Stimulated activated CD8-positive, alpha-beta memory T cell treated with anti-CD3 and anti-CD28 coated beads, Interleukin-4, amount 100 ng/mL, for 4 hours (primary cell): ENCODE results near the gene BRICD5.

Experiments used
- DNase-seq, 2 donors: peaks; one replicate each; pipeline ENCODE4 v3.0.0-alpha.2; 2020; ENCODE audit warnings: low read depth in 2 of 2, low spot score in 1 of 2

BRICD5 gene

GRCh38 chr16:2199621-2200139 is 11.0 kb downstream of the BRICD5 start:
- DNase-seq, result no peak

- no peak for DNase-seq
Measured at GRCh38 chr16:2199095-2199494, 11.6 kb downstream of the BRICD5 start.

GRCh38 chr16:2198283-2198682 is 12.4 kb downstream of the BRICD5 start:
- no peak for DNase-seq

- DNase-seq, result no peak
Measured at GRCh38 chr16:2197765-2198164, 12.9 kb downstream of the BRICD5 start.

GRCh38 chr16:2196981-2197511 is 13.6 kb downstream of the BRICD5 start:
- no peak for DNase-seq

- no peak for DNase-seq
Measured at GRCh38 chr16:2196162-2196980, 14.3 kb downstream of the BRICD5 start, which contains the start of gene CASKIN1. Gene CASKIN1, minus strand, starts transcription at chr16:2196605. Its CDS starts 173 bp downstream, at chr16:2196432.

GRCh38 chr16:2195322-2196161 is 15.1 kb downstream of the BRICD5 start:
- no peak for DNase-seq

GRCh38 chr16:2194852-2195321 is 15.8 kb downstream of the BRICD5 start:
- peak in 1 of 2 donors; percentile 18 for DNase-seq

- DNase-seq, result no peak
Measured at GRCh38 chr16:2194166-2194834, 16.4 kb downstream of the BRICD5 start.

GRCh38 chr16:2191446-2191706 is 19.3 kb downstream of the BRICD5 start:
- DNase-seq, result no peak

GRCh38 chr16:2190659-2191445 is 19.8 kb downstream of the BRICD5 start:
- DNase-seq, result no peak

GRCh38 chr16:2190002-2190658 is 20.5 kb downstream of the BRICD5 start:
- DNase-seq, result no peak

GRCh38 chr16:2189252-2189893 is 21.3 kb downstream of the BRICD5 start:
- no peak for DNase-seq

GRCh38 chr16:2188395-2188794 is 22.3 kb downstream of the BRICD5 start:
- DNase-seq, result no peak

GRCh38 chr16:2187212-2187611 is 23.5 kb downstream of the BRICD5 start:
- no peak for DNase-seq

- no peak for DNase-seq
Measured at GRCh38 chr16:2186505-2186904, 24.2 kb downstream of the BRICD5 start.

- DNase-seq, result no peak
Measured at GRCh38 chr16:2186064-2186463, 24.6 kb downstream of the BRICD5 start.

GRCh38 chr16:2184962-2185361 is 25.7 kb downstream of the BRICD5 start:
- DNase-seq, result no peak

- no peak for DNase-seq
Measured at GRCh38 chr16:2184346-2184745, 26.3 kb downstream of the BRICD5 start.
